ENCODE data around the gene RNGTT.

The RNGTT gene

DNA sequence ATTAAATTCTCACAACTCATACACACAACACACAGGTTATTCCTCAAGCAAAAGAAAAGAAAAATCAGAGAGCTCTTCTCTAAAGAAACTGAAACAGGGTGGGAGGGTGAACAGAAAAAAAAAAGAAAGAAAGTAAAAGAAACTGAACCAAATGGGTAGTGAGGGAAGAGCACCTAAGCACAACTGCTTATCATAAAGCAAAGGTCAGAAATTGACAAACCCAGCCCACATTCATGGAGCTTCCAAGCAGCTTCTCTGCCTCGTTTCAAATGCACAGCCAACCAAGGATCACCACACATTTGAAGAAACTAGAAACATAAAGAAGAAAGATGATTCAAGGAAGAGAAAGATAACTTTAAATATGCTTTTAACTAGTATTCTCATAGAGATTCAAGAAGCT lies 90.5 kb downstream of the RNGTT start:
- no peaks in the 10 kb centered on the region for H4K20me1 ChIP-seq (ENCODE audit: insufficient read depth, low read length, poor library complexity, severe bottlenecking)
- peaks cover 16% of the 10 kb centered on the region for H3K4me1 ChIP-seq (ENCODE audit: insufficient read depth, low read length, poor library complexity, severe bottlenecking)
- H3K36me3 ChIP-seq (ENCODE audit: insufficient read depth, low read length), result peaks cover 14% of the 10 kb centered on the region; the same call in 1 of the 2 replicates
- H3F3A ChIP-seq (ENCODE audit: low read depth), result no peaks in the 10 kb centered on the region
- no peak overlapping the region for H2AFZ ChIP-seq (ENCODE audit: low read length)
- no peaks in the 10 kb centered on the region; the same call in 1 of the 2 replicates for H3K79me2 ChIP-seq (ENCODE audit: insufficient read depth, low read length)
- H3K9me3 ChIP-seq (ENCODE audit: insufficient read depth, low read depth, low read length), result no peaks in the 10 kb centered on the region
- no peak overlapping the region for H3K4me2 ChIP-seq (ENCODE audit: low read depth, low read length, poor library complexity, severe bottlenecking)
- TF ChIP-seq, protein P1, sequence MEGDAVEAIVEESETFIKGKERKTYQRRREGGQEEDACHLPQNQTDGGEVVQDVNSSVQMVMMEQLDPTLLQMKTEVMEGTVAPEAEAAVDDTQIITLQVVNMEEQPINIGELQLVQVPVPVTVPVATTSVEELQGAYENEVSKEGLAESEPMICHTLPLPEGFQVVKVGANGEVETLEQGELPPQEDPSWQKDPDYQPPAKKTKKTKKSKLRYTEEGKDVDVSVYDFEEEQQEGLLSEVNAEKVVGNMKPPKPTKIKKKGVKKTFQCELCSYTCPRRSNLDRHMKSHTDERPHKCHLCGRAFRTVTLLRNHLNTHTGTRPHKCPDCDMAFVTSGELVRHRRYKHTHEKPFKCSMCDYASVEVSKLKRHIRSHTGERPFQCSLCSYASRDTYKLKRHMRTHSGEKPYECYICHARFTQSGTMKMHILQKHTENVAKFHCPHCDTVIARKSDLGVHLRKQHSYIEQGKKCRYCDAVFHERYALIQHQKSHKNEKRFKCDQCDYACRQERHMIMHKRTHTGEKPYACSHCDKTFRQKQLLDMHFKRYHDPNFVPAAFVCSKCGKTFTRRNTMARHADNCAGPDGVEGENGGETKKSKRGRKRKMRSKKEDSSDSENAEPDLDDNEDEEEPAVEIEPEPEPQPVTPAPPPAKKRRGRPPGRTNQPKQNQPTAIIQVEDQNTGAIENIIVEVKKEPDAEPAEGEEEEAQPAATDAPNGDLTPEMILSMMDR (conservative IDR thresholded peaks at IDR 0.05; ENCODE audit: low read length), result no peak
- no peak for TF ChIP-seq EZH2phosphoT487 (IDR thresholded peaks at IDR 0.05; ENCODE audit: borderline replicate concordance)
- no peaks in the 10 kb centered on the region for H3K27me3 ChIP-seq (ENCODE audit: insufficient read depth, low read length, poor library complexity, severe bottlenecking)
- H3K9me2 ChIP-seq (replicated peaks; ENCODE audit: low read depth, low read length), result no peaks in the 10 kb centered on the region
- no peak overlapping the region for H3K4me3 ChIP-seq (ENCODE audit: low read length, poor library complexity, severe bottlenecking)
- no peak overlapping the region for H3K9ac ChIP-seq (ENCODE audit: low read depth, low read length, poor library complexity, severe bottlenecking)

DNA sequence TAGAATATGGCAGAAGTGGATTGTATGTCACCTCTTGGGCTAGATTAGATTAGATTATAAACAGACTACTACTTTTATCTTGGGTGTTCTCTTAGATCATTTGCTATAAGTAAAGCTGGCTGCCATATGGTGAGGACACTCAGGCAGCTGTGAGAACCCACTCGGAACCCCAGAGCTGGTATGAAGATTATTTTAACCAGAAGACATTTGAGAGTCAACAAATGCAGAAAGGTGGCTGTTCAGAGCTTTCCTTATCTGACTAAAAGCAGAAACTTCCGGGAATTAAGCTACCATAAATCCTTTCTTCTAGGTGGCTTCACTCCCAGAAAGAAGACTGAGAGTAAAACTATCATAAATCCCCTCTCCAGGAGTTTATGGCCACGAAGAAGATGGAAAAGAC lies 91.9 kb downstream of the RNGTT start:
- Histone ChIP-seq H3K4me2 (ENCODE audit: low read depth, low read length, poor library complexity, severe bottlenecking) (no peak overlapping the region), H3K4me3 (ENCODE audit: low read length, poor library complexity, severe bottlenecking) (no peak overlapping the region), H3F3A (ENCODE audit: low read depth) (no peaks in the 10 kb centered on the region), H2AFZ (ENCODE audit: low read length) (no peak overlapping the region), H3K9me2 (replicated peaks; ENCODE audit: low read depth, low read length) (no peaks in the 10 kb centered on the region), H3K27me3 (ENCODE audit: insufficient read depth, low read length, poor library complexity, severe bottlenecking) (no peaks in the 10 kb centered on the region), H3K9ac (ENCODE audit: low read depth, low read length, poor library complexity, severe bottlenecking) (no peak overlapping the region), H3K79me2 (ENCODE audit: insufficient read depth, low read length) (no peaks in the 10 kb centered on the region; the same call in 1 of the 2 replicates), H3K4me1 (ENCODE audit: insufficient read depth, low read length, poor library complexity, severe bottlenecking) (peaks cover 18% of the 10 kb centered on the region), H4K20me1 (ENCODE audit: insufficient read depth, low read length, poor library complexity, severe bottlenecking) (no peaks in the 10 kb centered on the region), H3K9me3 (ENCODE audit: insufficient read depth, low read depth, low read length) (no peaks in the 10 kb centered on the region), H3K36me3 (ENCODE audit: insufficient read depth, low read length) (peaks cover 8% of the 10 kb centered on the region; the same call in 1 of the 2 replicates)
- no peak for TF ChIP-seq EZH2phosphoT487 (IDR thresholded peaks at IDR 0.05; ENCODE audit: borderline replicate concordance)
- TF ChIP-seq, protein P1 (conservative IDR thresholded peaks at IDR 0.05; ENCODE audit: low read length), result no peak

- Histone ChIP-seq H3K79me2 (ENCODE audit: insufficient read depth, low read length) (no peaks in the 10 kb centered on the region; the same call in 1 of the 2 replicates), H3K4me2 (ENCODE audit: low read depth, low read length, poor library complexity, severe bottlenecking) (no peak overlapping the region), H3K4me1 (ENCODE audit: insufficient read depth, low read length, poor library complexity, severe bottlenecking) (peaks cover 18% of the 10 kb centered on the region), H2AFZ (ENCODE audit: low read length) (no peak overlapping the region), H3K9ac (ENCODE audit: low read depth, low read length, poor library complexity, severe bottlenecking) (no peak overlapping the region), H3K9me2 (replicated peaks; ENCODE audit: low read depth, low read length) (no peaks in the 10 kb centered on the region), H3F3A (ENCODE audit: low read depth) (no peaks in the 10 kb centered on the region), H3K9me3 (ENCODE audit: insufficient read depth, low read depth, low read length) (no peaks in the 10 kb centered on the region), H3K27me3 (ENCODE audit: insufficient read depth, low read length, poor library complexity, severe bottlenecking) (no peaks in the 10 kb centered on the region), H3K4me3 (ENCODE audit: low read length, poor library complexity, severe bottlenecking) (no peak overlapping the region), H3K36me3 (ENCODE audit: insufficient read depth, low read length) (peaks cover 8% of the 10 kb centered on the region; the same call in 1 of the 2 replicates), H4K20me1 (ENCODE audit: insufficient read depth, low read length, poor library complexity, severe bottlenecking) (no peaks in the 10 kb centered on the region)
- TF ChIP-seq EZH2phosphoT487 (IDR thresholded peaks at IDR 0.05; ENCODE audit: borderline replicate concordance), result no peak
- TF ChIP-seq, protein P1 (conservative IDR thresholded peaks at IDR 0.05; ENCODE audit: low read length), result peak; percentile 76
Observed at GRCh38 chr6:88870717-88871330, 92.6 kb downstream of the RNGTT start.

Measured in Loucy (cell line).